ENCODE results near the gene PYGO1.
"Not testable (repeated sequence)": the region's sequence is repeated elsewhere in the genome, so short reads cannot be mapped to it uniquely, and the experiment has no call there.

The PYGO1 gene

GRCh38 chr15:55588070-55588814, at the start of gene PYGO1:
PYGO1 (minus strand) TSS chr15:55588345; CDS start chr15:55587883, 462 bp downstream.
- peak within 1 kb of the TSS; percentile 57 for H3K4me3 Mint-ChIP-seq
- peaks cover 4% of the 10 kb centered on the region for H3K4me1 Mint-ChIP-seq (ENCODE audit: low read depth)
- H3K27me3 Mint-ChIP-seq: peaks cover 45% of the 10 kb centered on the region
- H3K27ac Mint-ChIP-seq: no peak within 1 kb of the TSS
- no peaks in the 10 kb centered on the region for H3K36me3 Mint-ChIP-seq (ENCODE audit: low read depth)
- peaks cover 3% of the 10 kb centered on the region for H3K9me3 Mint-ChIP-seq

DNA sequence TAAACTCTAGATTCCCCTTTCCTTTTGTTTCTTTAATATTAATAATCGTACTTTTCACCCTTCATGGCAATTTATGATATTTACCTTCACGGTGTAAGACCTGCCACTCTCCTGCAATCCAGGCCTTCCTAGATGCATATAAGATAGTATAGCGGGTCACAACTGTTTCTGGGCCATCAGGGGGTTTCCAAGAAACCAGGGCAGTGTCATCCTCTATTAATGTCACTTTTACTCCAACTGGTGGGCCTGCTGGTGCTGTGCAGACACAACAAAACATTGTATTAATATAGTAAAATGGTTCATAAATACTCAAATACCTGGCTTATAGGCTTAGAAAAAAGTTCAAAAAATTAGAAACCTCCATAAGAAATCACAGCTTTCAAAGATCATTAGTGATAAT, 48.9 kb upstream of the PYGO1 start:
- H3K4me1 Mint-ChIP-seq (ENCODE audit: low read depth): no peaks in the 10 kb centered on the region
- no peak overlapping the region for H3K27ac Mint-ChIP-seq

GRCh38 chr15:55633731-55634130, 45.6 kb upstream of the PYGO1 start:
- H3K9me3 Mint-ChIP-seq: no peaks in the 10 kb centered on the region
- no peak overlapping the region for H3K4me3 Mint-ChIP-seq
- no peak overlapping the region for H3K27ac Mint-ChIP-seq
- H3K36me3 Mint-ChIP-seq (ENCODE audit: low read depth): no peaks in the 10 kb centered on the region
- H3K4me1 Mint-ChIP-seq (ENCODE audit: low read depth): no peaks in the 10 kb centered on the region
- H3K27me3 Mint-ChIP-seq: peaks cover 5% of the 10 kb centered on the region

More for the DNA sequence above, 48.9 kb upstream of the PYGO1 start:
- H3K27me3 Mint-ChIP-seq: peaks cover 9% of the 10 kb centered on the region
- no peak overlapping the region for H3K4me3 Mint-ChIP-seq
- no peaks in the 10 kb centered on the region for H3K36me3 Mint-ChIP-seq (ENCODE audit: low read depth)
- H3K9me3 Mint-ChIP-seq: no peaks in the 10 kb centered on the region

- no peaks in the 10 kb centered on the region for H3K36me3 Mint-ChIP-seq (ENCODE audit: low read depth)
- H3K9me3 Mint-ChIP-seq: no peaks in the 10 kb centered on the region
- H3K4me3 Mint-ChIP-seq: no peak overlapping the region
- H3K27me3 Mint-ChIP-seq: peaks cover 5% of the 10 kb centered on the region
- no peak overlapping the region for H3K27ac Mint-ChIP-seq
- no peaks in the 10 kb centered on the region for H3K4me1 Mint-ChIP-seq (ENCODE audit: low read depth)
These were observed 44.3 kb upstream of the PYGO1 start for GRCh38 chr15:55632434-55632833.

DNA sequence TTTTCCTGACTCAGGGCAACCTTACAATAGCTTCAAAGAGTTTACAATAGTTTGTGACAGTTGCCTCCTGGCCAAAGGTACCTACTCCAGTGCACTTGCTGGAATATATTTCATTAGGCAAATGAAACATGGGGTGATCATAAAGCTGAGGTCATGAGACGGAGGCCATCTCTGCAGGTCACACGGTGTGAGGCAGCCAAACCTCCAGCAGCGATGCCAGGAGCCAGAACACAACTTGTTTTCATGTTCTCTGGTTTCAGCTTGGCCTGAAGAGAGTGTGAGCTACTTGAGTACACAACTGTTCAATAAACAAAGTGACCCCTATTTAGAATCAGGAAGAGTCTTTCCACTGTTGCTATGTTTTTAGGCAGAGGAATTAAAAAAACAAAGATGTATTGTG, 42.7 kb upstream of the PYGO1 start:
- Mint-ChIP-seq H3K36me3 (ENCODE audit: low read depth) (no peaks in the 10 kb centered on the region), H3K27me3 (peaks cover 5% of the 10 kb centered on the region), H3K27ac (no peak overlapping the region), H3K9me3 (no peaks in the 10 kb centered on the region), H3K4me1 (ENCODE audit: low read depth) (no peaks in the 10 kb centered on the region), H3K4me3 (no peak overlapping the region)

DNA sequence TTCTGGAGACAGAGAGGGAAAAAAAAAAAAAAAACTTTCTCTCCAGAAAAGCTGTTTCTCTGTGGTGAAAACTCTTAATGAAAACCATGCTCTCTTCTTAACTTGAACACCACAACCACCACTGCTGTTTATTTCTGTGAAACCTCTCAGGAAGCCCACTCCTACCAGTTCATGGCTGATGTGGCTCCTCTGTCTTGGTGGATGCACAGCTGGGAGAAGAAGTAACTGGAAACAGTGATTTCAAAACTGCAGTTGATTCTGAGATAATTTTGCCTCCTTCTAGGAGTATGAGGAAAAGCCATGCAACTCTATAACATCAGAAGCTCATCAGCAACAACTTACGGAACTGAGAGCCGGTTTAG, 40.2 kb upstream of the PYGO1 start:
- Mint-ChIP-seq H3K27ac (no peak overlapping the region), H3K4me3 (no peak overlapping the region), H3K36me3 (ENCODE audit: low read depth) (no peaks in the 10 kb centered on the region), H3K9me3 (no peaks in the 10 kb centered on the region), H3K4me1 (ENCODE audit: low read depth) (no peaks in the 10 kb centered on the region), H3K27me3 (peaks cover 5% of the 10 kb centered on the region)

DNA sequence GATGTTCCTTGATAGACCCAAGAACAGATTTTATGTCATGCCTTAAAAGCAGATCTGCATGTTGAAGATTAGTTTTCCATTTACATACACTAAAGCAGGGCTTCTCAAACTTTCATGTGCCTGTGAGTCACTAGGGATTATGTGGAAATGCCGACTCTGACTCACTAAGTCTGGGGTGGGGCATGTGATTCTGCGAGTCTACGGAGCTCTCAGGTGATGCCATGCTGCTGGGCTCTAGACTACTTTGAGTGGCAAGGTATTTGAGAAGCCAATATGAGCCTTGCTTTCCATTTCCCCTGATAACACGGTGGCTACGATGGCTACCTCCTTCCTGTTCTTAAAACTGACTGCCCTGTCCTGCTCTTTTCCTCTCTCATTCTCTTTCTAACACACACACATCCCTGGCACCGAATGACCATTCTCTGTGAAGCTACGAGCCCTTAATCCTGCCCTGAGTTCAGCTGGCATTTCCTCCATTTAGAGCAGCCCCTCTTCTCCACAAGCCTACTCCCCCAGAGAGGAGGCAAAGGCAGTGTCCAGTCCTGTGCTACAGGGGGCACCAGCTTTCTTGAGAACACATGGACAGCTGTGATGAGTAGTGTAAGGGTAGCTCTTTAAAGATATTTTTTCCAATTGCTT, 39.7 kb upstream of the PYGO1 start:
- H3K27ac Mint-ChIP-seq: peak overlapping the region; percentile 12
- H3K4me1 Mint-ChIP-seq (ENCODE audit: low read depth): no peaks in the 10 kb centered on the region
- no peak overlapping the region for H3K4me3 Mint-ChIP-seq
- H3K27me3 Mint-ChIP-seq: peaks cover 5% of the 10 kb centered on the region
- H3K9me3 Mint-ChIP-seq: no peaks in the 10 kb centered on the region
- no peaks in the 10 kb centered on the region for H3K36me3 Mint-ChIP-seq (ENCODE audit: low read depth)

- Mint-ChIP-seq H3K4me1 (ENCODE audit: low read depth) (no peaks in the 10 kb centered on the region), H3K4me3 (no peak overlapping the region), H3K36me3 (ENCODE audit: low read depth) (no peaks in the 10 kb centered on the region), H3K27me3 (peaks cover 14% of the 10 kb centered on the region), H3K27ac (no peak overlapping the region), H3K9me3 (no peaks in the 10 kb centered on the region)
These were observed 31.6 kb upstream of the PYGO1 start for GRCh38 chr15:55619783-55620182.

- Mint-ChIP-seq H3K9me3 (no peaks in the 10 kb centered on the region), H3K27me3 (peaks cover 22% of the 10 kb centered on the region), H3K27ac (no peak overlapping the region), H3K4me3 (no peak overlapping the region), H3K36me3 (ENCODE audit: low read depth) (no peaks in the 10 kb centered on the region), H3K4me1 (ENCODE audit: low read depth) (no peaks in the 10 kb centered on the region)
These were observed 30.2 kb upstream of the PYGO1 start for GRCh38 chr15:55618387-55618786.

DNA sequence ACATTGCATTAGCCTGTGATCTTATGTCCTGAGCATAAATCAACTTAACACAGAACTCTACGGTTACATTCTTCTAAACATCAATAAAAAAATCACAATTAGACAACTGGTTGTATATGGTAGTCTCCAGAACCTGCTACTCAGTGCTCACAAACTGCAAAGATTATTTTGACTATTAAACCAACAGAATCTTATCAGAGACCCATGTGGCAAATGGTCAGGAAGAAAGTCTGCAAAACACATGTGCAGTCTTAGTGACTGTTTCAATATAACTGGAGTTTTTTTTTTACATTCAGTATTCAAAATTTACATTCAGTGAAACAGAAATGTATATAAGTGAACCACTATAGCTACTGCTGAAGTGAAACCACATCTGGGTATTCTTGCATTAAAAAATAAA, 27.3 kb upstream of the PYGO1 start:
- no peak overlapping the region for H3K4me3 Mint-ChIP-seq
- H3K36me3 Mint-ChIP-seq (ENCODE audit: low read depth): no peaks in the 10 kb centered on the region
- H3K27ac Mint-ChIP-seq: no peak overlapping the region
- peaks cover 29% of the 10 kb centered on the region for H3K27me3 Mint-ChIP-seq
- no peaks in the 10 kb centered on the region for H3K9me3 Mint-ChIP-seq
- no peaks in the 10 kb centered on the region for H3K4me1 Mint-ChIP-seq (ENCODE audit: low read depth)

DNA sequence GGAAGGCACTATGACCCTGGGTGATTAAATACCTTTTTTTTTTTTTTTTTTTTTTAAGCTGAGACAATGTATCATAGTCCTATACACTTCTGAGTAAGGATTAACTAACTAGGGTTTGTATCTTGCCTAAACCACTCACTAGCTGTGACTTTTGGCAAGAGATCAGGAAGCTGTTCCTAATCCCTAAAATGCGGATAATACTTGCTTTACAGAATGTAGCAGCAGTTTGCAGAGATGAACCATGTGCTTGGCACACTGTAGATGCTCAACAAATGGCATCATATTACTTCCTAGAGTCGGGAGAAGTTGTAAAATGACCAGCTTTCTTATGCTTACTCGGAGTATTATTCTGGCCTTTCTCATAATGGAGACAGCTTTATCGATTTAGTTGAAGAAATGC, 25.6 kb upstream of the PYGO1 start:
- Mint-ChIP-seq H3K4me1 (ENCODE audit: low read depth) (no peaks in the 10 kb centered on the region), H3K9me3 (no peaks in the 10 kb centered on the region), H3K27ac (no peak overlapping the region), H3K27me3 (peaks cover 34% of the 10 kb centered on the region), H3K36me3 (ENCODE audit: low read depth) (no peaks in the 10 kb centered on the region), H3K4me3 (no peak overlapping the region)

GRCh38 chr15:55606214-55606613, 18.1 kb upstream of the PYGO1 start:
- Mint-ChIP-seq H3K4me3 (no peak overlapping the region), H3K27ac (no peak overlapping the region), H3K27me3 (peaks cover 12% of the 10 kb centered on the region), H3K9me3 (peaks cover 4% of the 10 kb centered on the region), H3K36me3 (ENCODE audit: low read depth) (no peaks in the 10 kb centered on the region), H3K4me1 (ENCODE audit: low read depth) (no peaks in the 10 kb centered on the region)

DNA sequence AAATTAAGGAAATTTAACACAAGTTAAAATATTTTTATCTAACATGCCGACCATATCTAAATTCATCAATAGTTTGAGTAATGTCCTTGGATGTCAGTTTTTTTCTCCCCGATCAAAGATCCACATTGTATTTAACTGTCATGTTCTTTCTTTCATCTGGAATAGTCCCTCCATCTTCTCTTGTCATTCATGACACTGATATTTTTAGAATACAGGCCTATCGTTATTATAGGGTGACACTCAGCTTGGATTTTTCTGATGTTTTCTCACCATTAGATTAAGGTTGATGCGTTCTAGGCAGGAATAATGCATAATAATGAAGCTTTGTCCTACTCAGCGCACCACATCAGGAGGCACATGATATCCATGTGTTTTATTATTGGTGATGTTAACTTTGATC, 13.2 kb upstream of the PYGO1 start:
- Mint-ChIP-seq H3K36me3 (ENCODE audit: low read depth) (no peaks in the 10 kb centered on the region), H3K9me3 (peaks cover 4% of the 10 kb centered on the region)

GRCh38 chr15:55599439-55599838, 11.3 kb upstream of the PYGO1 start:
- no peaks in the 10 kb centered on the region for H3K4me1 Mint-ChIP-seq (ENCODE audit: low read depth)
- no peak overlapping the region for H3K27ac Mint-ChIP-seq
- no peaks in the 10 kb centered on the region for H3K36me3 Mint-ChIP-seq (ENCODE audit: low read depth)
- H3K9me3 Mint-ChIP-seq: no peaks in the 10 kb centered on the region
- H3K27me3 Mint-ChIP-seq: peaks cover 14% of the 10 kb centered on the region
- H3K4me3 Mint-ChIP-seq: no peak overlapping the region

More for the DNA sequence above, 13.2 kb upstream of the PYGO1 start:
- H3K27ac Mint-ChIP-seq: no peak overlapping the region
- H3K4me3 Mint-ChIP-seq: no peak overlapping the region
- peaks cover 8% of the 10 kb centered on the region for H3K27me3 Mint-ChIP-seq
- no peaks in the 10 kb centered on the region for H3K4me1 Mint-ChIP-seq (ENCODE audit: low read depth)

DNA sequence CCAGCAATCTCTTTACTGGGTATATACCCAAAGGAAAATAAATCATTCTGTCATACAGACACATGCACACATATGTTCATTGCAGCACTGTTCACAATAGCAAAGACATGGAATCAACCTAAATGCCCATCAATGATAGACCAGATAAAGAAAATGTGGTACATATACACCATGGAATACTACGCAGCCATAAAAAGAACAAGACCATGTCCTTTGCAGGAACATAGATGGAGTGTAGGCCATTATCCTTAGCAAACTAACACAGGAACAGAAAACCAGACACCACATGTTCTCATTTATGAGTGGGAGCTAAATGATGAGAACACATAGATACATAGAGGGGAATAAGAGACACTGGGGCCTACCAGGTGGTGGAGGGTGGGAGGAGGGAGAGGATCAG, 4.9 kb upstream of the PYGO1 start:
- H3K36me3 Mint-ChIP-seq (ENCODE audit: low read depth); H3K9me3 Mint-ChIP-seq; H3K4me3 Mint-ChIP-seq; H3K27ac Mint-ChIP-seq; H3K4me1 Mint-ChIP-seq (ENCODE audit: low read depth): not testable (repeated sequence)
- H3K27me3 Mint-ChIP-seq: peaks cover 43% of the 10 kb centered on the region

DNA sequence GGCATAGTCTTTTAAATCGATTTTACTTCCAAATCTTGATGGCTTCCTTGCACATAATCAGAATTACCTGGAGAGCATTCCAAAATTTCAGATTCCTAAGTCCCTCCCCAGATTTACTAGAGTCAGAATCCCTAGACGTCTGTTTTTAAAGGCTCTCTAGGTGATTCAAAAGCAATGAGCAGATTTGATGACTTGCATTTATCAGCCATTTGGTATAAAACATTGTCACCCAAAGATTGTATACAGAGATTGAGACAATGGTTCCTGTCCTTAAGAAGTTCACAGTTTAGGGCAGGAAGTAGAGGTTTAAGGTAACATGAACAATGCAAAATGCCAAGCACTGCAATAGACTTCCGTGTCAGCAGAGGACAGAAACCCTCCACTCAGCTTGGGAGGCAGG, 2.6 kb upstream of the PYGO1 start:
- Mint-ChIP-seq H3K36me3 (ENCODE audit: low read depth) (no peaks in the 10 kb centered on the region), H3K27me3 (peaks cover 33% of the 10 kb centered on the region), H3K27ac (no peak overlapping the region), H3K9me3 (peaks cover 3% of the 10 kb centered on the region), H3K4me3 (no peak overlapping the region), H3K4me1 (ENCODE audit: low read depth) (peaks cover 4% of the 10 kb centered on the region)

All from stimulated activated naive CD8-positive, alpha-beta T cell treated with anti-CD3 and anti-CD28 coated beads, Interleukin-15, Interleukin-2, amounts not matched to agents 100 ng/mL and 50 ng/mL, for 24 hours (primary cell).